ENCODE results near the gene LGR4. TPM values are rescaled to one million over a fixed set of nuclear protein-coding genes. Genes with fewer than 3 reads are reported as not detected.

LGR4 gene
- total and polyA plus RNA-seq, 9 of the 15 experiments (the other 6 are each of a cell fraction or from before 2014, with no cell fraction given) = 0.94 to 10.1 (median 5.8) TPM

- TF ChIP-seq ZBTB40 (IDR thresholded peaks at IDR 0.05) (no peak), ZBTB40 (CRISPR knock-in tag; IDR thresholded peaks at IDR 0.05) (no peak), PURB (CRISPR knock-in tag; IDR thresholded peaks at IDR 0.05; ENCODE audit: low read depth) (no peak), ATF4 (CRISPR knock-in tag; IDR thresholded peaks at IDR 0.05) (0 out of 2 replicates have a peak, but pooled peaks have one; percentile 37), WHSC1 (IDR thresholded peaks at IDR 0.05; ENCODE audit: low read length) (no peak), ZNF512 (tag; IDR thresholded peaks at IDR 0.05) (no peak), UBTF (IDR thresholded peaks at IDR 0.05; ENCODE audit: borderline replicate concordance in 1 of 2, low read depth in 2 of 2, low read length in 2 of 2) (no peak), GABPB1 (CRISPR knock-in tag; IDR thresholded peaks at IDR 0.05) (no peak), CBX2 (IDR thresholded peaks at IDR 0.05; ENCODE audit: insufficient read depth, low read length, poor library complexity, severe bottlenecking) (no peak), ZNF551 (CRISPR knock-in tag; IDR thresholded peaks at IDR 0.05) (no peak)
These were observed 100.4 kb downstream of the LGR4 start (continued) for GRCh38 chr11:27372164-27372563.
